ENCODE data around the gene RCAN1. TPM values are rescaled to one million over a fixed set of nuclear protein-coding genes. Genes with fewer than 3 reads are reported as not detected.
"Not testable (repeated sequence)": the region's sequence is repeated elsewhere in the genome, so short reads cannot be mapped to it uniquely, and the experiment has no call there.

The RCAN1 gene
- total and polyA plus RNA-seq, 7 donors = 24.9 to 94.9 (median 38.4) TPM

GRCh38 chr21:34557261-34557660 is 57.7 kb downstream of the RCAN1 start:
- no peak for DNase-seq
- WGBS, 3 donors = 74 to 90% (median 79%) methylated on average over 5 of the region's 5 CpGs
- intact Hi-C loops (cut with DNase I) = no loop called here
- no peak for ATAC-seq
- H3K4me1 ChIP-seq = no peaks in the 10 kb centered on the region
- H3K27ac ChIP-seq = no peak overlapping the region
- H3K9me3 ChIP-seq = no peaks in the 10 kb centered on the region
- TF ChIP-seq CTCF (IDR thresholded peaks at IDR 0.05) = no peak
- H3K36me3 ChIP-seq (ENCODE audit: insufficient read depth in 1 of 2, low read depth in 1 of 2) = no peaks in the 10 kb centered on the region
- no peaks in the 10 kb centered on the region for H3K27me3 ChIP-seq (ENCODE audit: insufficient read depth in 3 of 3, low read length in 2 of 3)
- H3K4me3 ChIP-seq = no peak overlapping the region

- H3K4me1 ChIP-seq; DNase-seq; intact Hi-C loops (cut with DNase I); H3K36me3 ChIP-seq (ENCODE audit: insufficient read depth in 1 of 2, low read depth in 1 of 2); H3K27me3 ChIP-seq (ENCODE audit: insufficient read depth in 3 of 3, low read length in 2 of 3); H3K27ac ChIP-seq; H3K4me3 ChIP-seq; ATAC-seq; H3K9me3 ChIP-seq: not testable (repeated sequence)
- WGBS, 3 donors = 91 to 92% (median 92%) methylated on average over 2 of the region's 2 CpGs
Measured at GRCh38 chr21:34554670-34555069, 60.2 kb downstream of the RCAN1 start.

GRCh38 chr21:34554227-34554626 is 60.7 kb downstream of the RCAN1 start:
- no peak for TF ChIP-seq CTCF (IDR thresholded peaks at IDR 0.05)
- WGBS, 3 donors = 97 to 100% (median 98%) methylated on average over 4 of the region's 4 CpGs
- Histone ChIP-seq H3K27me3 (ENCODE audit: insufficient read depth in 3 of 3, low read length in 2 of 3) (no peaks in the 10 kb centered on the region), H3K4me1 (no peaks in the 10 kb centered on the region), H3K9me3 (no peaks in the 10 kb centered on the region), H3K27ac (no peak overlapping the region), H3K36me3 (ENCODE audit: insufficient read depth in 1 of 2, low read depth in 1 of 2) (no peaks in the 10 kb centered on the region), H3K4me3 (no peak overlapping the region)
- DNase-seq (no peak), ATAC-seq (no peak)
- intact Hi-C loops (cut with DNase I) = no loop called here

GRCh38 chr21:34553151-34553952 is 61.6 kb downstream of the RCAN1 start:
- Histone ChIP-seq H3K36me3 (ENCODE audit: insufficient read depth in 1 of 2, low read depth in 1 of 2) (no peaks in the 10 kb centered on the region), H3K4me3 (no peak overlapping the region), H3K4me1 (no peaks in the 10 kb centered on the region), H3K9me3 (no peaks in the 10 kb centered on the region), H3K27me3 (ENCODE audit: insufficient read depth in 3 of 3, low read length in 2 of 3) (no peaks in the 10 kb centered on the region), H3K27ac (no peak overlapping the region)
- intact Hi-C loops (cut with DNase I) = no loop called here
- no peak for TF ChIP-seq CTCF (IDR thresholded peaks at IDR 0.05)
- no peak for DNase-seq
- 77 to 86% (median 84%) methylated on average over 9 of the region's 9 CpGs for WGBS, 3 donors
- ATAC-seq = no peak

- H3K4me1 ChIP-seq = no peaks in the 10 kb centered on the region
- no peak for ATAC-seq
- no peak overlapping the region for H3K4me3 ChIP-seq
- TF ChIP-seq CTCF (IDR thresholded peaks at IDR 0.05) = no peak
- H3K27ac ChIP-seq = no peak overlapping the region
- no peaks in the 10 kb centered on the region for H3K27me3 ChIP-seq (ENCODE audit: insufficient read depth in 3 of 3, low read length in 2 of 3)
- 86 to 87% (median 86%) methylated on average over 7 of the region's 7 CpGs for WGBS, 3 donors
- H3K36me3 ChIP-seq (ENCODE audit: insufficient read depth in 1 of 2, low read depth in 1 of 2) = no peaks in the 10 kb centered on the region
- no peak for DNase-seq
- intact Hi-C loops (cut with DNase I) = no loop called here
- no peaks in the 10 kb centered on the region for H3K9me3 ChIP-seq
Measured at GRCh38 chr21:34552360-34553098, 62.4 kb downstream of the RCAN1 start.
